Peyer's patch (tissue), 4 donors: ENCODE measurements around the gene DCAF16. TPM values are rescaled to one million over a fixed set of nuclear protein-coding genes. Genes with fewer than 3 reads are reported as not detected.

Experiments used
- DNase-seq, 3 donors: peaks; one replicate each; pipeline ENCODE4 v3.0.0-alpha.2; 2017 to 2019
- H3K27ac ChIP-seq, 4 donors: fragments of 200-600 bp; sonication (generic); one replicate each; pipeline ENCODE4 v1.5.1; 2016 to 2019
- H3K27me3 ChIP-seq, 2 donors: fragments of 200-600 bp; sonication (generic); one replicate each; pipeline ENCODE4 v1.5.1; 2019
- H3K36me3 ChIP-seq, 3 donors: fragments of 200-600 bp; sonication (generic); one replicate each; pipeline ENCODE4 v1.5.1; 2016 to 2019
- H3K4me1 ChIP-seq, 4 donors: fragments of 200-600 bp; sonication (generic); one replicate each; pipeline ENCODE4 v1.5.1; 2016 to 2019
- H3K4me3 ChIP-seq, 4 donors: fragments of 200-600 bp; sonication (generic); 1 replicate in 3 of 4; 2 replicates in 1 of 4; pipeline ENCODE4 v1.5.1; 2016 to 2019; ENCODE audit warnings: mild to moderate bottlenecking in 1 of 4
- H3K9me3 ChIP-seq, 4 donors: fragments of 200-600 bp; sonication (generic); one replicate each; pipeline ENCODE4 v1.5.1; 2016 to 2019; ENCODE audit warnings: mild to moderate bottlenecking in 1 of 4
- POLR2A ChIP-seq, 2 donors: fragments of 450-650 bp; IDR thresholded peaks; one replicate each; pipeline ENCODE4 v1.5.1; 2017; ENCODE audit warnings: antibody characterized with exemption in 2 of 2, mild to moderate bottlenecking in 2 of 2, moderate library complexity in 2 of 2
- total RNA-seq, 4 donors: library from RNA; depleted of rRNA; stranded (reverse); fragments of >200 nt; gene quantifications; one replicate each; pipeline ENCODE4 v1.1.0, GENCODE V29; 2016
- TF ChIP-seq, protein P1 (sequence below), 6 experiments: fragments of 450-650 bp in 4 of 6; fragments of 200-600 bp in 2 of 6; sonication (generic) in 1 of 6; IDR thresholded peaks; one replicate each; pipeline ENCODE4 v1.5.1; 2017 to 2019; ENCODE audit warnings: antibody characterized with exemption in 6 of 6, mild to moderate bottlenecking in 3 of 6, moderate library complexity in 1 of 6

Gene DCAF16
- total RNA-seq, 4 donors from 2014 or later = 15.1 to 21.7 (median 20.9) TPM

GRCh38 chr4:17823871-17824669 is 13.5 kb upstream of the DCAF16 start:
- H3K4me3 ChIP-seq = no peak overlapping the region
- H3K9me3 ChIP-seq = no peaks in the 10 kb centered on the region
- H3K27me3 ChIP-seq = no peaks in the 10 kb centered on the region
- TF ChIP-seq, protein P1, sequence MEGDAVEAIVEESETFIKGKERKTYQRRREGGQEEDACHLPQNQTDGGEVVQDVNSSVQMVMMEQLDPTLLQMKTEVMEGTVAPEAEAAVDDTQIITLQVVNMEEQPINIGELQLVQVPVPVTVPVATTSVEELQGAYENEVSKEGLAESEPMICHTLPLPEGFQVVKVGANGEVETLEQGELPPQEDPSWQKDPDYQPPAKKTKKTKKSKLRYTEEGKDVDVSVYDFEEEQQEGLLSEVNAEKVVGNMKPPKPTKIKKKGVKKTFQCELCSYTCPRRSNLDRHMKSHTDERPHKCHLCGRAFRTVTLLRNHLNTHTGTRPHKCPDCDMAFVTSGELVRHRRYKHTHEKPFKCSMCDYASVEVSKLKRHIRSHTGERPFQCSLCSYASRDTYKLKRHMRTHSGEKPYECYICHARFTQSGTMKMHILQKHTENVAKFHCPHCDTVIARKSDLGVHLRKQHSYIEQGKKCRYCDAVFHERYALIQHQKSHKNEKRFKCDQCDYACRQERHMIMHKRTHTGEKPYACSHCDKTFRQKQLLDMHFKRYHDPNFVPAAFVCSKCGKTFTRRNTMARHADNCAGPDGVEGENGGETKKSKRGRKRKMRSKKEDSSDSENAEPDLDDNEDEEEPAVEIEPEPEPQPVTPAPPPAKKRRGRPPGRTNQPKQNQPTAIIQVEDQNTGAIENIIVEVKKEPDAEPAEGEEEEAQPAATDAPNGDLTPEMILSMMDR (IDR thresholded peaks at IDR 0.05) = no peak
- TF ChIP-seq POLR2A (IDR thresholded peaks at IDR 0.05) = no peak
- H3K4me1 ChIP-seq = no peaks in the 10 kb centered on the region
- H3K27ac ChIP-seq = no peak overlapping the region
- no peak for DNase-seq
- no peaks in the 10 kb centered on the region for H3K36me3 ChIP-seq

GRCh38 chr4:17817027-17817426 is 6.5 kb upstream of the DCAF16 start:
- DNase-seq = no peak
- Histone ChIP-seq H3K27ac (no peak overlapping the region), H3K4me3 (no peak overlapping the region), H3K9me3 (no peaks in the 10 kb centered on the region), H3K4me1 (no peaks in the 10 kb centered on the region), H3K27me3 (no peaks in the 10 kb centered on the region), H3K36me3 (no peaks in the 10 kb centered on the region)
- TF ChIP-seq, protein P1 (IDR thresholded peaks at IDR 0.05) = peak in 4 of 6 experiments; percentile 50 to 77 (median 72)
- TF ChIP-seq POLR2A (IDR thresholded peaks at IDR 0.05) = no peak

- Histone ChIP-seq H3K4me3 (no peak overlapping the region), H3K27ac (no peak overlapping the region), H3K9me3 (no peaks in the 10 kb centered on the region), H3K4me1 (peaks cover 0 to 4% (median 2%) of the 10 kb centered on the region in 4 donors), H3K36me3 (no peaks in the 10 kb centered on the region), H3K27me3 (no peaks in the 10 kb centered on the region)
- DNase-seq = no peak
- TF ChIP-seq, protein P1 (IDR thresholded peaks at IDR 0.05) = no peak
- no peak for TF ChIP-seq POLR2A (IDR thresholded peaks at IDR 0.05)
Observed at GRCh38 chr4:17816142-17816541, 5.6 kb upstream of the DCAF16 start.

DNA sequence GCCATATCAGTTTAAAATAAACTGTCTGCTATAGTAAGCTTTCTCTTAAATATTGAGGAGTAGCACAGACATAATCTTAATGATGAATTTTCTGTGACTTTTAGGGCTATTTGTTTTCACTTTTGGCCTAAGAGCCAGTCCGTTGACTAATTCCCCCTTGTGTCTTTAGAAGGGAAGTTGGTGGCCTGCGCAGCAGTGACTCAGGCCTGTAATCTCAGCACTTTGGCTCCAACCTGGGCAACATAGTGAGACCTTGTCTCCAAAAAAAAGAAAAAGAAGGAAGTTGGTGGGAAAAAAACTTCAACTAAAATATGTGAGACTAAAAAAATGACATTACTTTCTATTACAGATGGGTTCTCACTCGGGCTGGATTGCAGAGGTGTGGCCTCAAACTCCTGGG is 3.6 kb upstream of the DCAF16 start:
- TF ChIP-seq, protein P1 (IDR thresholded peaks at IDR 0.05) = no peak
- no peak for TF ChIP-seq POLR2A (IDR thresholded peaks at IDR 0.05)
- no peak overlapping the region for H3K27ac ChIP-seq

DNA sequence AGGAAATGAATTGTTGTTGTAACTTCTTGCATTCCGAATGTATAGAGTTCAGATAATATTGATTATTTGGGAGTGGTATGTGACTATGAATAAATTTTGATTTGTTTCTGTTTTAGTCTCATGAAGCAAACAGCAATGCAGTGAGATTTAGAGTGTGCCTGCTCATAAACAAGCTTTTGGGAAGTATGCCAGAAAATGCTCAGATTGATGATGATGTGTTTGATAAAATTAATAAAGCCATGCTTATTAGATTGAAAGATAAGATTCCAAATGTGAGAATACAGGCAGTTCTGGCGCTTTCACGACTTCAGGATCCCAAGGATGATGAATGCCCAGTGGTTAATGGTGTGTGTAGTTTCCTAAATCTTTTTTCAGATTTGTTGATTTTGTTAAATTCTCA is 2.2 kb upstream of the DCAF16 start:
- H3K27ac ChIP-seq = no peak overlapping the region
- peaks cover 0 to 26% (median 10%) of the 10 kb centered on the region in 4 donors for H3K4me1 ChIP-seq
- H3K9me3 ChIP-seq = no peaks in the 10 kb centered on the region
- TF ChIP-seq, protein P1 (IDR thresholded peaks at IDR 0.05) = no peak
- TF ChIP-seq POLR2A (IDR thresholded peaks at IDR 0.05) = no peak
- DNase-seq = no peak
- H3K27me3 ChIP-seq = no peaks in the 10 kb centered on the region
- H3K36me3 ChIP-seq = no peaks in the 10 kb centered on the region
- H3K4me3 ChIP-seq = no peak overlapping the region

More for the DNA sequence above, 3.6 kb upstream of the DCAF16 start:
- no peaks in the 10 kb centered on the region for H3K36me3 ChIP-seq
- no peak for DNase-seq
- H3K9me3 ChIP-seq = no peaks in the 10 kb centered on the region
- peaks cover 0 to 12% (median 6%) of the 10 kb centered on the region in 4 donors for H3K4me1 ChIP-seq
- H3K4me3 ChIP-seq = no peak overlapping the region
- H3K27me3 ChIP-seq = no peaks in the 10 kb centered on the region
